Measurements from ENCODE around the gene VTI1B. TPM values are rescaled to one million over a fixed set of nuclear protein-coding genes. Genes with fewer than 3 reads are reported as not detected.
"Not testable (repeated sequence)": the region's sequence is repeated elsewhere in the genome, so short reads cannot be mapped to it uniquely, and the experiment has no call there.

VTI1B gene
- total and polyA plus RNA-seq, 2 donors (not counting 3 experiments of a cell fraction or from before 2014, with no cell fraction given), result 23.8 to 90.0 TPM

- no peaks in the 10 kb centered on the region for H3K9me3 ChIP-seq (replicated peaks; ENCODE audit: control insufficient read depth, insufficient read depth, low read length)
- no peak overlapping the region for H3K4me2 ChIP-seq (ENCODE audit: insufficient read depth, low read length)
- H4K20me1 ChIP-seq (replicated peaks; ENCODE audit: control insufficient read depth, extremely low read depth, insufficient read depth, low read length), result no peaks in the 10 kb centered on the region
- BruUV-seq (replicated peaks), result no TSS peak
- dilution Hi-C loops (cut with MboI; ENCODE audit: extremely low pct_ligation_motif_present, low sequenced_read_pairs) (no loop called here), intact Hi-C loops (cut with micrococcal nuclease) (no loop called here)
- H3K4me1 ChIP-seq (ENCODE audit: control insufficient read depth, extremely low read depth, insufficient read depth, low read length), result peaks cover 6% of the 10 kb centered on the region
- H3K27me3 ChIP-seq (ENCODE audit: control insufficient read depth in 2 of 2, insufficient read depth in 2 of 2, low read length in 2 of 2), result peaks cover 0 to 10% of the 10 kb centered on the region in 2 experiments
- CTCF ChIA-PET, result interaction anchor here (1.0 kb wide), 1 partner anchor 18 kb away, joined by 3 read pairs; no protein-coding TSS in a partner anchor
- H2AFZ ChIP-seq (ENCODE audit: low read depth, low read length), result no peak overlapping the region
- no peaks in the 10 kb centered on the region for H3K36me3 ChIP-seq (ENCODE audit: control insufficient read depth in 2 of 2, extremely low read depth in 1 of 2, insufficient read depth in 2 of 2, low read length in 2 of 2)
- FAIRE-seq (no peak), DNase-seq (ENCODE audit: low read depth, low spot score) (no peak)
- no peak overlapping the region for H3K27ac ChIP-seq (ENCODE audit: insufficient read depth, low read depth, low read length)
- no peak for TF ChIP-seq POLR2A (IDR thresholded peaks at IDR 0.05; ENCODE audit: low read depth, low read length)
- no peak for TF ChIP-seq MYC (IDR thresholded peaks at IDR 0.05; ENCODE audit: low read depth, low read length)
- TF ChIP-seq JUN (IDR thresholded peaks at IDR 0.05; ENCODE audit: borderline replicate concordance, insufficient read depth, insufficient read length, low read depth), result no peak
- TF ChIP-seq MAX (IDR thresholded peaks at IDR 0.05; ENCODE audit: insufficient read depth, insufficient read length), result no peak
- H3K79me2 ChIP-seq (ENCODE audit: control insufficient read depth, insufficient read depth, low read length), result no peaks in the 10 kb centered on the region
- no peaks in the 10 kb centered on the region for H3K9me1 ChIP-seq (replicated peaks; ENCODE audit: control insufficient read depth, extremely low read depth, insufficient read depth, low read length)
- POLR2A ChIA-PET, result no interaction called here
- H3K9ac ChIP-seq (replicated peaks; ENCODE audit: extremely low read depth, insufficient read depth, low read length), result no peak overlapping the region
- no peak overlapping the region for H3K4me3 ChIP-seq (replicated peaks in 1 of 3; ENCODE audit: insufficient read depth in 1 of 3, low read depth in 1 of 3, low read length in 3 of 3)
These were observed 72.4 kb downstream of the VTI1B start for GRCh38 chr14:67602076-67602475.

GRCh38 chr14:67600562-67600974 lies 73.9 kb downstream of the VTI1B start:
- H3K9ac ChIP-seq (replicated peaks; ENCODE audit: extremely low read depth, insufficient read depth, low read length); H3K9me1 ChIP-seq (replicated peaks; ENCODE audit: control insufficient read depth, extremely low read depth, insufficient read depth, low read length); BruUV-seq (replicated peaks); H3K4me1 ChIP-seq (ENCODE audit: control insufficient read depth, extremely low read depth, insufficient read depth, low read length); H4K20me1 ChIP-seq (replicated peaks; ENCODE audit: control insufficient read depth, extremely low read depth, insufficient read depth, low read length); dilution Hi-C loops (cut with MboI; ENCODE audit: extremely low pct_ligation_motif_present, low sequenced_read_pairs); H3K79me2 ChIP-seq (ENCODE audit: control insufficient read depth, insufficient read depth, low read length); H3K27me3 ChIP-seq (ENCODE audit: control insufficient read depth in 2 of 2, insufficient read depth in 2 of 2, low read length in 2 of 2); FAIRE-seq; H3K27ac ChIP-seq (ENCODE audit: insufficient read depth, low read depth, low read length); DNase-seq (ENCODE audit: low read depth, low spot score); H3K9me3 ChIP-seq (replicated peaks; ENCODE audit: control insufficient read depth, insufficient read depth, low read length); H3K36me3 ChIP-seq (ENCODE audit: control insufficient read depth in 2 of 2, extremely low read depth in 1 of 2, insufficient read depth in 2 of 2, low read length in 2 of 2): not testable (repeated sequence)
- peak overlapping the region; percentile 2 for H3K4me2 ChIP-seq (ENCODE audit: insufficient read depth, low read length)
- intact Hi-C loops (cut with micrococcal nuclease), result loop anchor here (1.0 kb wide), 1 partner anchor 19 kb away; the partner anchor contains the start of gene ARG2
- H2AFZ ChIP-seq (ENCODE audit: low read depth, low read length), result peak overlapping the region; percentile 91
- ChIA-PET POLR2A (interaction anchor here (1.4 kb wide), 1 partner anchor 11 kb away, joined by 3 read pairs; no protein-coding TSS in a partner anchor), CTCF (interaction anchor here (0.7 to 3.2 kb wide), 29 partner anchors 10 to 1241 kb away, joined by 3 to 59 read pairs (median 5); partner anchors contain the start of gene ARG2)
- peak overlapping the region in 2 of 3 experiments; percentile 1 to 54 for H3K4me3 ChIP-seq (replicated peaks in 1 of 3; ENCODE audit: insufficient read depth in 1 of 3, low read depth in 1 of 3, low read length in 3 of 3)

Data from endothelial cell of umbilical vein (primary cell).